Measurements from ENCODE around the gene HNRNPA2B1.

- TF ChIP-seq, protein P1, sequence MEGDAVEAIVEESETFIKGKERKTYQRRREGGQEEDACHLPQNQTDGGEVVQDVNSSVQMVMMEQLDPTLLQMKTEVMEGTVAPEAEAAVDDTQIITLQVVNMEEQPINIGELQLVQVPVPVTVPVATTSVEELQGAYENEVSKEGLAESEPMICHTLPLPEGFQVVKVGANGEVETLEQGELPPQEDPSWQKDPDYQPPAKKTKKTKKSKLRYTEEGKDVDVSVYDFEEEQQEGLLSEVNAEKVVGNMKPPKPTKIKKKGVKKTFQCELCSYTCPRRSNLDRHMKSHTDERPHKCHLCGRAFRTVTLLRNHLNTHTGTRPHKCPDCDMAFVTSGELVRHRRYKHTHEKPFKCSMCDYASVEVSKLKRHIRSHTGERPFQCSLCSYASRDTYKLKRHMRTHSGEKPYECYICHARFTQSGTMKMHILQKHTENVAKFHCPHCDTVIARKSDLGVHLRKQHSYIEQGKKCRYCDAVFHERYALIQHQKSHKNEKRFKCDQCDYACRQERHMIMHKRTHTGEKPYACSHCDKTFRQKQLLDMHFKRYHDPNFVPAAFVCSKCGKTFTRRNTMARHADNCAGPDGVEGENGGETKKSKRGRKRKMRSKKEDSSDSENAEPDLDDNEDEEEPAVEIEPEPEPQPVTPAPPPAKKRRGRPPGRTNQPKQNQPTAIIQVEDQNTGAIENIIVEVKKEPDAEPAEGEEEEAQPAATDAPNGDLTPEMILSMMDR (IDR thresholded peaks at IDR 0.05), result no peak
- TF ChIP-seq POLR2A (IDR thresholded peaks at IDR 0.05), result peak in 1 of 4 donors; percentile 36
Measured at GRCh38 chr7:26153823-26154783, 46.4 kb downstream of the HNRNPA2B1 start.

All from esophagus squamous epithelium (tissue), 4 donors.